ENCODE measurements around the gene ABCD3. TPM values are rescaled to one million over a fixed set of nuclear protein-coding genes. Genes with fewer than 3 reads are reported as not detected.
"Not testable (repeated sequence)": the region's sequence is repeated elsewhere in the genome, so short reads cannot be mapped to it uniquely, and the experiment has no call there.

ABCD3 gene
- total RNA-seq, 1 donor from 2014 or later = 69.0 TPM

GRCh38 chr1:94408104-94408830 lies 9.9 kb upstream of the ABCD3 start:
- no peak for DNase-seq (ENCODE audit: missing footprints)
- ATAC-seq = no peak
- intact Hi-C loops (cut with DNase I) = no loop called here

GRCh38 chr1:94411237-94411636 lies 7.0 kb upstream of the ABCD3 start:
- DNase-seq (ENCODE audit: missing footprints) = no peak
- intact Hi-C loops (cut with DNase I) = no loop called here
- no peak for ATAC-seq

GRCh38 chr1:94413311-94413710 lies 4.9 kb upstream of the ABCD3 start:
- ATAC-seq = no peak
- intact Hi-C loops (cut with DNase I) = no loop called here
- no peak for DNase-seq (ENCODE audit: missing footprints)

GRCh38 chr1:94416901-94417727 lies 1.1 kb upstream of the ABCD3 start:
- intact Hi-C loops (cut with DNase I) = loop anchor here (5.0 kb wide), 1 partner anchor 45 kb away; no protein-coding TSS in a partner anchor
- ATAC-seq (peak; percentile 56), DNase-seq (ENCODE audit: missing footprints) (no peak)

GRCh38 chr1:94417728-94417977 lies 536 bp upstream of the ABCD3 start:
- no peak for ATAC-seq
- intact Hi-C loops (cut with DNase I) = loop anchor here (5.0 kb wide), 1 partner anchor 45 kb away; no protein-coding TSS in a partner anchor
- DNase-seq (ENCODE audit: missing footprints) = no peak

GRCh38 chr1:94418664-94419655 lies 771 bp downstream of the ABCD3 start:
- ATAC-seq (peak; percentile 10), DNase-seq (ENCODE audit: missing footprints) (peak; percentile 62)
- intact Hi-C loops (cut with DNase I) = loop anchor here (5.0 kb wide), 1 partner anchor 43 kb away; no protein-coding TSS in a partner anchor

- no peak for DNase-seq (ENCODE audit: missing footprints)
- intact Hi-C loops (cut with DNase I) = no loop called here
- ATAC-seq = no peak
Observed at GRCh38 chr1:94422115-94422820, 4.1 kb downstream of the ABCD3 start.

- intact Hi-C loops (cut with DNase I) = no loop called here
Observed at GRCh38 chr1:94425821-94426484, 7.8 kb downstream of the ABCD3 start.

GRCh38 chr1:94426485-94426870 lies 8.3 kb downstream of the ABCD3 start:
- ATAC-seq; DNase-seq (ENCODE audit: missing footprints); intact Hi-C loops (cut with DNase I): not testable (repeated sequence)

More at GRCh38 chr1:94425821-94426484, 7.8 kb downstream of the ABCD3 start:
- ATAC-seq = no peak
- DNase-seq (ENCODE audit: missing footprints) = no peak

- ATAC-seq (no peak), DNase-seq (ENCODE audit: missing footprints) (no peak)
- intact Hi-C loops (cut with DNase I) = no loop called here
Observed at GRCh38 chr1:94428441-94428840, 10.3 kb downstream of the ABCD3 start.

- DNase-seq (ENCODE audit: missing footprints); ATAC-seq; intact Hi-C loops (cut with DNase I): not testable (repeated sequence)
Observed at GRCh38 chr1:94428927-94429528, 10.8 kb downstream of the ABCD3 start.

- ATAC-seq; intact Hi-C loops (cut with DNase I); DNase-seq (ENCODE audit: missing footprints): not testable (repeated sequence)
Observed at GRCh38 chr1:94430066-94430465, 11.9 kb downstream of the ABCD3 start.

GRCh38 chr1:94433866-94434265 lies 15.7 kb downstream of the ABCD3 start:
- DNase-seq (ENCODE audit: missing footprints) (no peak), ATAC-seq (no peak)
- intact Hi-C loops (cut with DNase I) = no loop called here

GRCh38 chr1:94434365-94435045 lies 16.3 kb downstream of the ABCD3 start:
- no peak for ATAC-seq
- no peak for DNase-seq (ENCODE audit: missing footprints)
- intact Hi-C loops (cut with DNase I) = no loop called here

GRCh38 chr1:94438692-94439276 lies 20.6 kb downstream of the ABCD3 start:
- ATAC-seq (no peak), DNase-seq (ENCODE audit: missing footprints) (no peak)
- intact Hi-C loops (cut with DNase I) = no loop called here

GRCh38 chr1:94440088-94440487 lies 21.9 kb downstream of the ABCD3 start:
- intact Hi-C loops (cut with DNase I) = no loop called here

GRCh38 chr1:94443067-94443466 lies 24.9 kb downstream of the ABCD3 start:
- ATAC-seq; DNase-seq (ENCODE audit: missing footprints); intact Hi-C loops (cut with DNase I): not testable (repeated sequence)

More at GRCh38 chr1:94440088-94440487, 21.9 kb downstream of the ABCD3 start:
- DNase-seq (ENCODE audit: missing footprints) (no peak), ATAC-seq (no peak)

All from Right ventricle myocardium inferior (tissue), 1 donor.